ENCODE results near the gene PNPLA6. TPM values are rescaled to one million over a fixed set of nuclear protein-coding genes. Genes with fewer than 3 reads are reported as not detected.

Gene PNPLA6
- total and polyA plus RNA-seq, 2 of the 13 experiments (the other 11 are each of a cell fraction or from before 2014, with no cell fraction given), result 24.9 to 28.2 TPM

DNA sequence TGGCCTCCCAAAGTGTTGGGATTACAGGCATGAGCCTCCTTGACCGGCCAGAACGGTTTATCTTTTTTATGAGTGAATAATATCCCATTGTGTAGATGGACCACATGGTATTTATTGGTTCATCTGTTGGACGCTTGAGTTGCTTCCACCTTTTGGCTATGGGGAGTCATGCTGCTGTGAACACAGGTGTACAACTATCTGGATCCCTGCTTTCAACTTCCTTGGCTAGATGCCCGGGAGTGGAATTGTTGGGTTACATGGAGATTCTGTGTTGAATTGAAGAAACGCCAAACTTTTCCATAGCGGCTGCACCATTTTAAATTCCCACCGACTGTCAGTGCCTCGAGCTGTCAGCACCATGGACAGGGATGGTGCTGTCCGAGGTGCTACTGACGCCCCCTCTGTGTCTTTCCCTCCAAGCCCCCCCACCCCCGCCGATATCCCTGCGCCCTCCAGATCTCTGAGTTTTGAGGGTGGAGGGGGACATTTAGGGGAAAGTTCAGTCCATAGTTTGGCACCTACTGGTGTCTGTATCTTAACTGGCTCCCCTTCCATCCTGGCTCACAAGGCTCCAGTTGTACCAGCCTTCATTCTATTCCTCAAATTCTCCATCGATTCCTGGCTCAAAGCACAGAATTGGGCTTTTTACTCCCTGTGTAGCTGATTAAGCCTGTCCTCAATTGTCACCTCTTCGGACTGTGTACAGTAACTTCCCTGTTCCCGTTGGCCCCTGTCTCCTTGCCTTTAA is 27.3 kb downstream of the PNPLA6 start (continued):
- TF ChIP-seq, protein P1, sequence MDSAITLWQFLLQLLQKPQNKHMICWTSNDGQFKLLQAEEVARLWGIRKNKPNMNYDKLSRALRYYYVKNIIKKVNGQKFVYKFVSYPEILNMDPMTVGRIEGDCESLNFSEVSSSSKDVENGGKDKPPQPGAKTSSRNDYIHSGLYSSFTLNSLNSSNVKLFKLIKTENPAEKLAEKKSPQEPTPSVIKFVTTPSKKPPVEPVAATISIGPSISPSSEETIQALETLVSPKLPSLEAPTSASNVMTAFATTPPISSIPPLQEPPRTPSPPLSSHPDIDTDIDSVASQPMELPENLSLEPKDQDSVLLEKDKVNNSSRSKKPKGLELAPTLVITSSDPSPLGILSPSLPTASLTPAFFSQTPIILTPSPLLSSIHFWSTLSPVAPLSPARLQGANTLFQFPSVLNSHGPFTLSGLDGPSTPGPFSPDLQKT (CRISPR knock-in tag; IDR thresholded peaks at IDR 0.05; ENCODE audit: borderline replicate concordance), result peak; percentile 96; the same call in 1 of the 2 replicates
- TF ChIP-seq EP300 (IDR thresholded peaks at IDR 0.05; ENCODE audit: low read depth in 2 of 2, low read length in 2 of 2) (no peak), EP300 (CRISPR knock-in tag; IDR thresholded peaks at IDR 0.05; ENCODE audit: borderline replicate concordance) (peak; percentile 66; the same call in 1 of the 2 replicates), ZNF558 (CRISPR knock-in tag; IDR thresholded peaks at IDR 0.05; ENCODE audit: borderline replicate concordance) (peak; percentile 99; the same call in 1 of the 2 replicates), MTF2 (CRISPR knock-in tag; IDR thresholded peaks at IDR 0.05; ENCODE audit: borderline replicate concordance) (no peak), KDM3A (CRISPR knock-in tag; IDR thresholded peaks at IDR 0.05; ENCODE audit: low read depth) (peak; percentile 93; the same call in 1 of the 2 replicates), SALL1 (CRISPR knock-in tag; IDR thresholded peaks at IDR 0.05) (peak; percentile 98), KDM1A (CRISPR knock-in tag; IDR thresholded peaks at IDR 0.05) (no peak), ZNF501 (CRISPR knock-in tag; IDR thresholded peaks at IDR 0.05) (no peak), ZNF343 (CRISPR knock-in tag; IDR thresholded peaks at IDR 0.05) (peak; percentile 87; the same call in 1 of the 2 replicates), MAFG (CRISPR knock-in tag; IDR thresholded peaks at IDR 0.05) (no peak), PITX1 (CRISPR knock-in tag; IDR thresholded peaks at IDR 0.05) (peak; percentile 89), ZNF24 (IDR thresholded peaks at IDR 0.05) (no peak), RAD51 (IDR thresholded peaks at IDR 0.05; ENCODE audit: borderline replicate concordance) (no peak), KDM5B (CRISPR knock-in tag; IDR thresholded peaks at IDR 0.05; ENCODE audit: borderline replicate concordance) (peak; percentile 97)
- TF ChIP-seq, protein P2, sequence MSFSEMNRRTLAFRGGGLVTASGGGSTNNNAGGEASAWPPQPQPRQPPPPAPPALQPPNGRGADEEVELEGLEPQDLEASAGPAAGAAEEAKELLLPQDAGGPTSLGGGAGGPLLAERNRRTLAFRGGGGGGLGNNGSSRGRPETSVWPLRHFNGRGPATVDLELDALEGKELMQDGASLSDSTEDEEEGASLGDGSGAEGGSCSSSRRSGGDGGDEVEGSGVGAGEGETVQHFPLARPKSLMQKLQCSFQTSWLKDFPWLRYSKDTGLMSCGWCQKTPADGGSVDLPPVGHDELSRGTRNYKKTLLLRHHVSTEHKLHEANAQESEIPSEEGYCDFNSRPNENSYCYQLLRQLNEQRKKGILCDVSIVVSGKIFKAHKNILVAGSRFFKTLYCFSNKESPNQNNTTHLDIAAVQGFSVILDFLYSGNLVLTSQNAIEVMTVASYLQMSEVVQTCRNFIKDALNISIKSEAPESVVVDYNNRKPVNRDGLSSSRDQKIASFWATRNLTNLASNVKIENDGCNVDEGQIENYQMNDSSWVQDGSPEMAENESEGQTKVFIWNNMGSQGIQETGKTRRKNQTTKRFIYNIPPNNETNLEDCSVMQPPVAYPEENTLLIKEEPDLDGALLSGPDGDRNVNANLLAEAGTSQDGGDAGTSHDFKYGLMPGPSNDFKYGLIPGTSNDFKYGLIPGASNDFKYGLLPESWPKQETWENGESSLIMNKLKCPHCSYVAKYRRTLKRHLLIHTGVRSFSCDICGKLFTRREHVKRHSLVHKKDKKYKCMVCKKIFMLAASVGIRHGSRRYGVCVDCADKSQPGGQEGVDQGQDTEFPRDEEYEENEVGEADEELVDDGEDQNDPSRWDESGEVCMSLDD (CRISPR knock-in tag; IDR thresholded peaks at IDR 0.05; ENCODE audit: borderline replicate concordance), result peak; percentile 95
- TF ChIP-seq, protein P3, sequence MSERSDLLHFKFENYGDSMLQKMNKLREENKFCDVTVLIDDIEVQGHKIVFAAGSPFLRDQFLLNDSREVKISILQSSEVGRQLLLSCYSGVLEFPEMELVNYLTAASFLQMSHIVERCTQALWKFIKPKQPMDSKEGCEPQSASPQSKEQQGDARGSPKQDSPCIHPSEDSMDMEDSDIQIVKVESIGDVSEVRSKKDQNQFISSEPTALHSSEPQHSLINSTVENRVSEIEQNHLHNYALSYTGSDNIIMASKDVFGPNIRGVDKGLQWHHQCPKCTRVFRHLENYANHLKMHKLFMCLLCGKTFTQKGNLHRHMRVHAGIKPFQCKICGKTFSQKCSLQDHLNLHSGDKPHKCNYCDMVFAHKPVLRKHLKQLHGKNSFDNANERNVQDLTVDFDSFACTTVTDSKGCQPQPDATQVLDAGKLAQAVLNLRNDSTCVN (CRISPR knock-in tag; IDR thresholded peaks at IDR 0.05; ENCODE audit: borderline replicate concordance), result peak; percentile 97
- TF ChIP-seq, protein P4, sequence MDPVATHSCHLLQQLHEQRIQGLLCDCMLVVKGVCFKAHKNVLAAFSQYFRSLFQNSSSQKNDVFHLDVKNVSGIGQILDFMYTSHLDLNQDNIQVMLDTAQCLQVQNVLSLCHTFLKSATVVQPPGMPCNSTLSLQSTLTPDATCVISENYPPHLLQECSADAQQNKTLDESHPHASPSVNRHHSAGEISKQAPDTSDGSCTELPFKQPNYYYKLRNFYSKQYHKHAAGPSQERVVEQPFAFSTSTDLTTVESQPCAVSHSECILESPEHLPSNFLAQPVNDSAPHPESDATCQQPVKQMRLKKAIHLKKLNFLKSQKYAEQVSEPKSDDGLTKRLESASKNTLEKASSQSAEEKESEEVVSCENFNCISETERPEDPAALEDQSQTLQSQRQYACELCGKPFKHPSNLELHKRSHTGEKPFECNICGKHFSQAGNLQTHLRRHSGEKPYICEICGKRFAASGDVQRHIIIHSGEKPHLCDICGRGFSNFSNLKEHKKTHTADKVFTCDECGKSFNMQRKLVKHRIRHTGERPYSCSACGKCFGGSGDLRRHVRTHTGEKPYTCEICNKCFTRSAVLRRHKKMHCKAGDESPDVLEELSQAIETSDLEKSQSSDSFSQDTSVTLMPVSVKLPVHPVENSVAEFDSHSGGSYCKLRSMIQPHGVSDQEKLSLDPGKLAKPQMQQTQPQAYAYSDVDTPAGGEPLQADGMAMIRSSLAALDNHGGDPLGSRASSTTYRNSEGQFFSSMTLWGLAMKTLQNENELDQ (CRISPR knock-in tag; IDR thresholded peaks at IDR 0.05; ENCODE audit: borderline replicate concordance), result peak; percentile 99
- TF ChIP-seq, protein P5, sequence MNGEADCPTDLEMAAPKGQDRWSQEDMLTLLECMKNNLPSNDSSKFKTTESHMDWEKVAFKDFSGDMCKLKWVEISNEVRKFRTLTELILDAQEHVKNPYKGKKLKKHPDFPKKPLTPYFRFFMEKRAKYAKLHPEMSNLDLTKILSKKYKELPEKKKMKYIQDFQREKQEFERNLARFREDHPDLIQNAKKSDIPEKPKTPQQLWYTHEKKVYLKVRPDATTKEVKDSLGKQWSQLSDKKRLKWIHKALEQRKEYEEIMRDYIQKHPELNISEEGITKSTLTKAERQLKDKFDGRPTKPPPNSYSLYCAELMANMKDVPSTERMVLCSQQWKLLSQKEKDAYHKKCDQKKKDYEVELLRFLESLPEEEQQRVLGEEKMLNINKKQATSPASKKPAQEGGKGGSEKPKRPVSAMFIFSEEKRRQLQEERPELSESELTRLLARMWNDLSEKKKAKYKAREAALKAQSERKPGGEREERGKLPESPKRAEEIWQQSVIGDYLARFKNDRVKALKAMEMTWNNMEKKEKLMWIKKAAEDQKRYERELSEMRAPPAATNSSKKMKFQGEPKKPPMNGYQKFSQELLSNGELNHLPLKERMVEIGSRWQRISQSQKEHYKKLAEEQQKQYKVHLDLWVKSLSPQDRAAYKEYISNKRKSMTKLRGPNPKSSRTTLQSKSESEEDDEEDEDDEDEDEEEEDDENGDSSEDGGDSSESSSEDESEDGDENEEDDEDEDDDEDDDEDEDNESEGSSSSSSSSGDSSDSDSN (CRISPR knock-in tag; IDR thresholded peaks at IDR 0.05), result no peak

Data from HepG2 (cell line).